ENCODE data around the gene TSSK6.

GRCh38 chr19:19563348-19563848, 48.0 kb upstream of the TSSK6 start:
- no peak for TF ChIP-seq SUZ12 (IDR thresholded peaks at IDR 0.05)
- TF ChIP-seq FOXK2 (IDR thresholded peaks at IDR 0.05): no peak
- no peak for TF ChIP-seq BHLHE40 (IDR thresholded peaks at IDR 0.05; ENCODE audit: borderline replicate concordance)
- no peak for TF ChIP-seq PKNOX1 (IDR thresholded peaks at IDR 0.05)
- no peak for TF ChIP-seq NFRKB (IDR thresholded peaks at IDR 0.05)
- TF ChIP-seq ELF4 (IDR thresholded peaks at IDR 0.05): no peak
- no peak for TF ChIP-seq TARDBP (IDR thresholded peaks at IDR 0.05)
- no peak for TF ChIP-seq HDGF (IDR thresholded peaks at IDR 0.05; ENCODE audit: borderline replicate concordance)
- no peak for TF ChIP-seq FOXA1 (IDR thresholded peaks at IDR 0.05)
- no peak for TF ChIP-seq ARNT (IDR thresholded peaks at IDR 0.05)
- no peak for TF ChIP-seq SP1 (IDR thresholded peaks at IDR 0.05)
- TF ChIP-seq FOXM1 (IDR thresholded peaks at IDR 0.05; ENCODE audit: borderline replicate concordance): no peak
- TF ChIP-seq LEF1 (IDR thresholded peaks at IDR 0.05; ENCODE audit: borderline replicate concordance): no peak
- TF ChIP-seq ZNF384 (IDR thresholded peaks at IDR 0.05): no peak

Measured in HEK293T (cell line).